Middle frontal gyrus (tissue), 1 donor: ENCODE results near the gene EIF4EBP2.

Experiments used
- DNase-seq: peaks from one replicate; pipeline ENCODE4 v3.0.0-alpha.2; 2015; ENCODE audit warnings: low spot score; ENCODE audit errors: extremely low spot score

Gene EIF4EBP2

DNA sequence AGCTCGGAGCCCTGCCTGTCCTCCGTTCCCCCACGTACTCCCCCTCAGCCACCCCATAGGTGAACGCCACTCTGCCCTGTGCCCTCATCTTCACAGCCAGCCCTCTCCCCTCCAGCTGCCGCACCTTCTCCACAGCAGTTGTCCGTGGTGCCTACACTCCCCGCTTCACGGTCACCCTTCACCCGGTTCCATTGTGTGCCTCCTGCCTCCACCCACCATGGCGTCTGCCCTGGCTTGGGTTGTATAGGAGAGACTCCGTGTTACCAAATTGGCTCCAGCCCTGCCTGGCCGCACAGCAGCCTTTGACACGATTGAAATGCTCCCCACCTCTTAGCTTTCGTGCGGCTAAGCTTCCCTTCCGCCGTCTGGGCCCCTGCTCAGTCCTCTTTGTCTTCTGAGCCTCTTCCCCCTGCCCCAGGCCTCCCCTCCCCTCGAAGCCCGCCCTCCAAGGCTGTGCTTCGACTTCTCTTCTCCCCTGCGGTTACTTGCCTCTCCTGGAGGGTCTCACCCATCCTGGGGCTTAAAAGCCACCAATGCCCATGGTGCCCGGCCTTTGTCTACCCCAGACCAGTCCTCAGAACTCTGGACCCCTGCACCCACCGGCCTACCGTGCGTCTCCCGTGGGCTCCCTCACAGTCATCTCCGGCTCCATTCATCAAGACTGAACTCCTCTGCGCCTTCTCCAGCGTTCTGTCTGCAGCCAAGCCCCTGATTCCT, 56.0 kb downstream of the EIF4EBP2 start:
- DNase-seq, result no peak

- DNase-seq, result peak; percentile 28
Measured at GRCh38 chr10:70461397-70462348, 57.7 kb downstream of the EIF4EBP2 start.

- peak; percentile 64 for DNase-seq
Measured at GRCh38 chr10:70462349-70462984, 58.5 kb downstream of the EIF4EBP2 start.

- DNase-seq, result no peak
Measured at GRCh38 chr10:70465278-70465677, 61.3 kb downstream of the EIF4EBP2 start.

DNA sequence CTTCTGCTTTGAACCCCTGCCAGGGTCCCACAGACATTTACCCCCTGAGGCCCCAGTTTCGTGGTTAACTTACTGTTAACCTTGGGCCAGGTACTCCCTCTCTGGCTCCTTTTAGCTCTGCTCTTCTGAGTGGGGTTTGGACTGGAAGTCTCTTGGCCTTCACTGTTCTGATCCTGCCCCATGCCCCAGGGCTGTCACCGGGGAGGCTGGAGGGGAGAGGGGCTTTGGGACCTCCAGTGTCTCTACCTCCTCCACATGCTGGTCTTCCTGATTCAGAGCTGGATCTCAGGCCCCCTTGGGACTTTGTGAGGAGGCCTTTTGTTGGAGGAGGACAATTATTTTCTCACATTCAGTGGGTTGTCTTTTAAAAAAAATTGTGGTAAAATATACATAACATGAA, 61.9 kb downstream of the EIF4EBP2 start:
- DNase-seq, result no peak

GRCh38 chr10:70466951-70467350, 63.0 kb downstream of the EIF4EBP2 start:
- DNase-seq, result no peak

- no peak for DNase-seq
Measured at GRCh38 chr10:70472799-70473454, 69.0 kb downstream of the EIF4EBP2 start.

- no peak for DNase-seq
Measured at GRCh38 chr10:70474780-70475179, 70.8 kb downstream of the EIF4EBP2 start.

GRCh38 chr10:70475661-70476060, 71.7 kb downstream of the EIF4EBP2 start:
- no peak for DNase-seq

GRCh38 chr10:70476249-70477035, 72.5 kb downstream of the EIF4EBP2 start:
- no peak for DNase-seq

DNA sequence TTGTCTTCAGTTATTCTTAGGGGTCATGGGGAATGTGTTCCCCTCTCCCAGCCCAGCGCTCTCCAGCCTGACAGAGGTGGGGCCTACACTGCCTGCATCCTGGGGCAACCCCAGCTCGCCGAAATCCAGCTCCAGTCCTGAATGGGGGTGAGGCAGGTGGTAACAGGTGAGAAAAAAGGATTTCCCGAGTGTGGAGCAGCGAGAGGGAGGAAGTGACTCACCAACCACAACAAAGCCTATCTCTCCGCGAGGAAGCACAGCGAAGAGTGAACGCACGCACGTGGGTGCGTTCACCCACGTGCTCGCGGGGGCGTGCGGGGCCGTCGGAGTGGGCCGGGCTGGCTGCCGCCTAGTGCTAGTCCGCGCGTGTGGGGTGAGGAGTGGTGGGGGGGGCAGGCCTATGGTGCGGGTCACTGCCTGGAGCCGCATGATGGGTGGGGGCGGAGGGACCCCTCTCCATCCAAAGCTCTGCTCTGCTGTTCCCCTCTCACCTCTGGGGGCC, 73.8 kb downstream of the EIF4EBP2 start:
- DNase-seq, result no peak
